Umbilical cord (tissue), 2 donors: Measurements from ENCODE around the gene HS3ST3B1. TPM values are rescaled to one million over a fixed set of nuclear protein-coding genes. Genes with fewer than 3 reads are reported as not detected.

Source experiments
- DNase-seq: peaks from one replicate; pipeline ENCODE4 v3.0.0-alpha.2; 2015; ENCODE audit warnings: low spot score
- total RNA-seq: library from RNA; depleted of rRNA; stranded (reverse); fragments of >200 nt; gene quantifications from one replicate; pipeline ENCODE4 v1.2.3, GENCODE V29; 2014; ENCODE audit warnings: low replicate concordance; ENCODE audit not compliant: insufficient read depth

Gene HS3ST3B1
- total RNA-seq, 1 donor from 2014 or later, result 0.72 TPM

- no peak for DNase-seq
Measured at GRCh38 chr17:14321476-14321949, 20.6 kb downstream of the HS3ST3B1 start.

GRCh38 chr17:14321980-14322776, 21.3 kb downstream of the HS3ST3B1 start:
- DNase-seq, result no peak

GRCh38 chr17:14323522-14323981, 22.7 kb downstream of the HS3ST3B1 start:
- DNase-seq, result no peak

- no peak for DNase-seq
Measured at GRCh38 chr17:14325618-14326167, 24.8 kb downstream of the HS3ST3B1 start.

- DNase-seq, result no peak
Measured at GRCh38 chr17:14329900-14330491, 29.1 kb downstream of the HS3ST3B1 start.

- no peak for DNase-seq
Measured at GRCh38 chr17:14330492-14330962, 29.6 kb downstream of the HS3ST3B1 start.

- DNase-seq, result no peak
Measured at GRCh38 chr17:14331225-14331981, 30.5 kb downstream of the HS3ST3B1 start.

- no peak for DNase-seq
Measured at GRCh38 chr17:14331982-14332298, 31.1 kb downstream of the HS3ST3B1 start.

- DNase-seq, result no peak
Measured at GRCh38 chr17:14332331-14332730, 31.4 kb downstream of the HS3ST3B1 start.

GRCh38 chr17:14333506-14333905, 32.6 kb downstream of the HS3ST3B1 start:
- no peak for DNase-seq

- no peak for DNase-seq
Measured at GRCh38 chr17:14334276-14334840, 33.5 kb downstream of the HS3ST3B1 start.

GRCh38 chr17:14334919-14335318, 34.0 kb downstream of the HS3ST3B1 start:
- no peak for DNase-seq

GRCh38 chr17:14336418-14336817, 35.5 kb downstream of the HS3ST3B1 start:
- DNase-seq, result no peak

GRCh38 chr17:14337596-14338079, 36.8 kb downstream of the HS3ST3B1 start:
- no peak for DNase-seq

- no peak for DNase-seq
Measured at GRCh38 chr17:14340857-14341754, 40.2 kb downstream of the HS3ST3B1 start.

GRCh38 chr17:14341866-14342265, 41.0 kb downstream of the HS3ST3B1 start:
- peak; percentile 7 for DNase-seq

- no peak for DNase-seq
Measured at GRCh38 chr17:14346801-14347200, 45.9 kb downstream of the HS3ST3B1 start.

- DNase-seq, result peak; percentile 12
Measured at GRCh38 chr17:14351493-14351892, 50.6 kb downstream of the HS3ST3B1 start.

GRCh38 chr17:14352136-14352535, 51.3 kb downstream of the HS3ST3B1 start:
- no peak for DNase-seq

GRCh38 chr17:14353861-14354474, 53.1 kb downstream of the HS3ST3B1 start:
- peak; percentile 46 for DNase-seq
